GM18868 (cell line): ENCODE measurements around the gene HSPG2.

Source experiments
- ATAC-seq: cut with Tn5 transposase; IDR thresholded peaks from one replicate; pipeline ENCODE4 v1.9.1; 2021; ENCODE audit warnings: mild to moderate bottlenecking, moderate library complexity; ENCODE audit not compliant: unreplicated experiment

The HSPG2 gene

DNA sequence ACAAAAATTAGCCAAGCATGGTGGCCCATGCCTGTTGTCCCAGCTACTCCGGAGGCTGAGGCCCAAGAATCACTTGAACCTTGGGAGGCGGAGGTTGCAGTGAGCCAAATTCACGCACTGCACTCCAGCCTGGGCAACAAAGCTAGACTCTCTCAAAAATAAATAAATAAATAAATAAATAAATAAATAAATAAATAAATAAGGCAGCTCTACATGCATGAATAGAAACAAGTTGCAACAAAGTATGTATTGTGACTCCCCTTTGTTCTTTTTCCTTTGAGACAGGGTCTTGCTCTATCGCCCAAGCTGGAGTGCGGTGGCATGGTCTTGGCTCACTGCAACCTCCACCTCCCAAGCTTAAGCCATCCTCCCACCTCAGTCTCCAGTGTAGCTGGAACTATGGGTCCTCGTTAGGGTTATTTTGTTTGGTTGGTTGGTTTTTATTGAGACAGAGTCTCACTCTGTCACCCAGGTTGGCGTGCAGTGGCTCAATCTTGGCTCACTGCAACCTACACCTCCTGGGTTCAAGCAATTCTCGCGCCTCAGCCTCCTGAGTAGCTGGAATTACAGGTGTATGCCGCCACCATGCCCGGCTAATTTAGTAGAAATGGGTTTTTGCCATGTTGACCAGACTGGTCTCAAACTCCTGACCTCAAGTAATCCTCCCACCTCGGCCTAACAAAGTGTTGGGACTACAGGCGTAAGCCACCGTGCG is 162.1 kb downstream of the HSPG2 start:
- ATAC-seq, result no peak

DNA sequence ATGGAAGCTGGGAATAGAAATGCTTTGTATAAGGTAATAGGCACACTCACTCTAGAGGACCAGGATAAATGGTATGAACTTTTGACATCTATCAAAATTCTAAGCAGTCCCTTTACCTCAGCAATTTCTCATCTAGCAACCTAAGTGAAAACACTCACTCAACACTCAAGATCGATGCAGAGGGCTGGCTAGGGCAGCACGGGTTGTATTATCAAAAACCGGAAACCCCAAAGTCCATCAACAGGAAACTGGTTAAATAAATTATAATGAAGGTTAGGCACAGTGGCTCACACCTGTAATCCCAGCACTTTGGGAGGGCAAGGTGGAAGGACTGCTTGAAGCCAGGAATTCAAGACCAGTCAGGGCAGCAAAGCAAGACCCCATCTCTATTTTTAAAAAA is 163.5 kb downstream of the HSPG2 start:
- ATAC-seq, result no peak
